HG02588 (cell line): ENCODE measurements around the gene RGL1.

Experiments used
- ATAC-seq: cut with Tn5 transposase; IDR thresholded peaks from one replicate; pipeline ENCODE4 v1.9.1; 2021; ENCODE audit warnings: mild to moderate bottlenecking, moderate library complexity; ENCODE audit not compliant: unreplicated experiment

RGL1 gene

DNA sequence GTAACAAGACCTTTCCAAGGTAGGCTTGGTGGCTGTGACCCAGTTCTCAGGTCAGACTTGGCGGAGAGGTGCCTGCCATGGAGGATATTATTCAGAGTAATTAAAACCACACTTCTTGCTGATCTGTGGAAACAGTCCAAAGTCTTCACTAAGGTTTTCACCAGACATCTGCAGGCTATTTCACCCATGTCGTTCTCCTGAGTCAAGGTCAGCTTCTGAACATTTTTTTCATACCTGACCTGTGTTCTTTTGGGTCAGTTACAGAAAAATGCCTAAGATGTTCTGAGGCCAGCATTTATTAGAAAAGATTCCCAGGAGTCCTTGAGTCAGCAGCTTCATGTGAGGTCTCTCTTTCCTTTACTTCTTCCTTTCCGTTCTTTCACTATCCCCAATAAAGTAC, 54.9 kb downstream of the RGL1 start:
- ATAC-seq, result no peak

DNA sequence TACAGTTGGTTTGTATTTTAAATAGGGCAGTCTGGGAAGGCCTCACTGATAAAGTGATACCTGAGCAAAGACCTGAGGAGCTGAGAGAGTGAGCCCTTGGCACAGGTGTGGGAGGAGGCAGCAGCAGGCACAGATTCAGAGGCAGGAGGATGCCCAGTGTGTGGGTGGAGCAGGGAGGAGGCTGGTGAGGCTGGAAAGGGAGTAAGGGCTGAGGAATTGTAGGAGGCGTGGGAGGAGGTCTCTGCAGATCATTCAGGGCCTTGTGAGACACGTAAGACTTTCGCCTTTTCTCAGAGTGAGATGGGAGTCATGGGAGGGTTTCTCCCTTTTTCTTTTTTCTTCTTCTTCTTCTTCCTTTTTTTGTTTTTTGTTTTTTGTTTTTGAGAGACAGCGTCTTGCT, 58.0 kb downstream of the RGL1 start:
- ATAC-seq, result no peak

DNA sequence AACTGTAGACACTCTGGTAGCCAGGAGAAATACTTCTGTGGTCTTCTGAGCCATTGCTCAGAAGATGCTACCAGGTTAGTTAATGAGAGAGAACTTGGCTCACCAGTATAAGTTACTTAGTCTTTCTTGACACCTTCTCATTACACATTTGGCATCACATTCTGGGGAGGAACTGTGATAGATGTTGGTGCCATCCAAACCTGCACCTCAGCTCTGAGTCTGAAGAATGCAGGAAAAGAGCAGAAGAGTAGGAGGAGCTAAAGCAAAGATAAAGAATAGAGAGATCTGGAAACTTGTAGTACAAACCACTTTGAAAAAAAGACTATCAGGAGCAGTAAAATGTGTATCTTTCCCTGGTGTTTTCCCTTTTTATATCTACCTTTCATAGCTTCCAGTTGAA, 58.9 kb downstream of the RGL1 start:
- no peak for ATAC-seq

DNA sequence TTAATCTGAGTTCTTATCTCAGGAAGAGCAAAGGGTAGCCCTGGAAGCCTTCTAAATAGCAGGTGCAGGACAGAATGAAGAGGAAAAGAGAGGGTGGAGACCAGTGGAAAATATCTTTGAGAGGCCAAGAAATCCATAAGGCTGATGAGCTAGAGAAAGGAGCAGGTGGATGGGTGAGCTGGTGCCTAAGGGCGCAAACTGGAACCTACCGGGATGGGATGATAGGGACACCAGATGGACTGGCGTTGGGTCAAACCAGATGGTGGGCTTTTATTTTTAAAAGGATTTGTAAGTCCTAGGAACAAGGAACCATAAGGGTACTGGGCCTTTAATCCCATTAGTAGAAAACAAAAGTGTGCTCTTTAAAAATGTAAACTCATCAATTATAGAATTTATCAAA, 59.7 kb downstream of the RGL1 start:
- no peak for ATAC-seq

DNA sequence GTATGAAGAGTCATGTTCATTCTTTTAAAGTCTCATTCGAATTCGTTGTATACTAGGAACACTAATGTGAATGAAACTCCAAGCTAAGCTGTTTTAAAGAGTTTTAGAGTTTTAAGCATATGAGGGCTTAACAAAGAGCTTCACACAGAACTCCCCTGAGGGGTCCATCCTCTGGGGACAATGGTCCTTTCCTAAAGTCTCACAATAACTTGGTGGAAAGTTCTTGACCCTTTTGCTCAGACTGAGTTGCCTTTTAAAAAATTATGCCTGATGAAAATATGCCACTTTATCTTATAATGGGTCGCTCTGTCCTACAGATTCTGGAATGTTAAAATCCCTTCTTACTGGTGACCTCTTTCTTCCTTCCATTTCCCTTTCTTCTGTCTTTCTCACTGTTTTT, 64.3 kb downstream of the RGL1 start:
- ATAC-seq, result no peak

DNA sequence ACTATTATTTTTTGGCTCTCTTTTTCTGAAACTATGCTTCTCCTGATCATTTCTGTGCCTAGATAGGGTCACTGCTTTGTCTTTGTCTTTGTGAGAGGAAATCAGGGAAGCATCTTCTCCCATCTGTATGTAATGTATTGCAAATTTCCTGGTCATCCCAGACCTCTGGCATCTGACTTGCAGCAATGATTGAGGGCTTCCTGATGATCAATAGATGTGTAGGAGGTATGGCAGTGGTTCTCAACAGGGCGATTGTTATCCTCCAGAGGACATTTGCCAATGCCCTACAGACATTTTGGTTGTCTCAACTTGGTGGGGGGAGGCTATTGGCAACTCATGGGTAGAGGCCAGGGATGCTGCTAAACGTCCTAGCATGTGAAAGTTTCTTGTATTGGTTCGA, 64.7 kb downstream of the RGL1 start:
- ATAC-seq, result no peak

DNA sequence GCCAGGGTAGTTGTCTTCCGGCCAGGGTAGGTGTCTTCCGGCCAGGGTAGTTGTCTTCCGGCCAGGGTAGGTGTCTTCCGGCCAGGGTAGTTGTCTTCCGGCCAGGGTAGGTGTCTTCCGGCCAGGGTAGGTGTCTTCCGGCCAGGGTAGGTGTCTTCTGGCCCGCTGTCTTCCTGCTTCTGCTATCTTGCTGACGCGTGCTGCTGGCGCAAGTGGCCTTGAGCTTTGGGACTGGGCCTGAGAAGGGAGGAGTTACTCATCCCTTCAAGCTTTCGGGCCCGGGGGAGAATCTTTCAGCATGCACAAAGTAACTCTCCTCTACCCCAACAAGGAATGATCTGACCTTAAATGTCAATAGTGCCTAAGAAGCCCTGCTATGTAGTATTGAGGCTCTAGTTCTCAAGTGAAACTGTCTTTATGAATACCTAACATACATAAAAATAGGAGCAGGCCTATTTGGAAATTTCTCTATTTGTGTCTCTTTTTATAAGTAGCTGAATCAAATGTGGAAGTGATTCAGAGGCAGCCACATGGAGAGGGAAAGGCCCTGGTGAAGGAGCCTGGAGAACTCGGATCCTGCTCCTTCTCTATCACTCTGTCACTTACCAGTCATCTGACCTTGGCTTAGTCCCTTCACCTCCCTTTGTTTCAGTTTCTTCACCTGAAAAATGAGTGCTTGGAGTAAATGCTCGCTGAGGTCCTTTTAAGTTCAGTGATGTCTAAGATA, 65.6 kb downstream of the RGL1 start:
- ATAC-seq, result no peak

DNA sequence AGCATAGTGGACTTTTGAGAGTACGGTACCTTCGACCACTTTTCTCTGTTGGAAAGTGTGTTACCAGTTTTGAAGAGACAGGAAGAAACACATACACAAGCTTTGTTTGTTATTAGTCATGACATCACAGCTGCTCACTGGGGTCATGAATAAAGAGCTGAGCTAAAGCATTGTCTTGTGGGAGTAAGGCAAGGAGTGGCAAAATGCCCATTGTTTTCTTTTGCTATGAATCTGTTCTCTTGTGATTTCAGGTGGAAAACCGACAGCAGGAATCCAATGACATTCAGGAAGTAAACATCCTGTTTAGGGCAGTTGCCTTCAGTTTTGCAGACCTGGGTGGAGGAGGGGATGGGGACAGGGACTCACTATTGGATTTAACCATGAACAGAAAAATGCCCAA, 66.2 kb downstream of the RGL1 start:
- no peak for ATAC-seq

DNA sequence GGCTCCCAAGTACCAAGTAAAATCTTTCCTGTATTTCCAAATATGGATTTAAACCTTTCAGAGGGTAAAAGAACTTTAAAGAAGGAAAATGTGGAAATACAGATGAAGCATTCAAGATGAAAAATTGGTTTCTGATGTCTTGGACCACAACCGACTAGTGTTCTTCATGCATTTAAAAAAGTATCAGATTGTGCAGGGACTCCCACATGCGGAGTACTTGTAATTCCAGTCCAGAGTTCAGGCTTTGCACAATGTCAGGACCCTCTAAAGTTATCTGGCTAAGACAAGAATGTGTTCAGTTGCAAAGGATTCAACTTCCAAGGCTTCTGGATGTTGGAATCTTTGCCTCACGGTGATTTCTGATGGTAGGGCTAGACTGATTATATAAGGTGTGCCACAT, 66.7 kb downstream of the RGL1 start:
- no peak for ATAC-seq

DNA sequence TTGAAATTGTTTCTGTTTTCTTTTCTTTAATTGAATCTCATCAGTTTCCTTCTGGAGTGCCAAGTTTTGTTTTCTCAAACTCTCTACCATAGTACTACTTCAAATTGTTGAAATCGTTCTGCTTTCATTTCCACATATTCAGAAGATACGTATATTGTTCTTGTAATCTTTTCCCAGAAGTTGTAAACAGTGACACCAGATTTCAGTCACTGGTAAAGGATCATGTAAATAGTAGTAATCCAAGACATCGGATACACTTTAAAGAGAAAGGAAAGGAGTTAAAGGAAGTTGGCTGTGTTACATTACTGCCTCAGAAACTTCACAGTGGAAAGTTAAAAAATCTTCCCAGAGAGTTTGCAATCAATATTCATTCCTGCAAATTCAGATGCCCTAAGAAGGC, 67.5 kb downstream of the RGL1 start:
- ATAC-seq, result no peak

DNA sequence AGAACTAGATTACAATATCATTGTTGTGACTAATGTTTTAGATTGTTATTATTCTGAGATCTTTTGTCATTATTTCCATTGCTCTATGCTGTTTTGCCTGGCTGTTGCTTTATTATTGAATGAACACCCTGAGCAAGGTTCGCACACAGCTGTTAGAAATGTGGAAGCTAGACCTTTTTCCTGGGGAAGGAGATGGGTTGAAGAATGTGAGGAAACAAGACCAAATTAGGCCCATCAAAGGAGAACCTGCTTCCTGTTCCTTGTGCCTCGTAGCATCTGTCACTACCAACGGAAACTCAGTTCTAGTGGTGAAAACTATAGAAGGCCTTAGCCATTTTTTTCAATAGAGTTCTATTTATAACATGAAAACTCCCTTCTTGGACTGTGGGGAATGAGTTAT, 68.7 kb downstream of the RGL1 start:
- ATAC-seq, result no peak

DNA sequence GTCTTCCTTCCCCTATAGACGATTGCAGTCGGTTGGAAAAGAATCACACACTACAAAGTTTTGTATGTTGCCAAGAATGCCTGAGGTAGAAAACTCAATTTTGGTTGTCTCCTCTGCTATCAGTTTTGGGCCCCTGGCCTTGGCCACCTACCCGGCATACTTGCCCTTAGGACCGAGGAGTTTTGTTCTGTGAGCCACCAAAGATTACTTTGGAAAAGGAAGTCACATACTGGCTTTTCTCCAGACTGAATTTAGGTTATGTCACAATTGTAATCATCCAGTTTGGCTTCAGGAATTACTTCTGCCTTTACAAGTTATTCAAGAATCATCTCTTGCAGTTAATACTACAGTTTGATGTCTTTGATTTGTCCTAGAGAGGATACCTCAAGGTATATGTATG, 71.4 kb downstream of the RGL1 start:
- ATAC-seq, result no peak

DNA sequence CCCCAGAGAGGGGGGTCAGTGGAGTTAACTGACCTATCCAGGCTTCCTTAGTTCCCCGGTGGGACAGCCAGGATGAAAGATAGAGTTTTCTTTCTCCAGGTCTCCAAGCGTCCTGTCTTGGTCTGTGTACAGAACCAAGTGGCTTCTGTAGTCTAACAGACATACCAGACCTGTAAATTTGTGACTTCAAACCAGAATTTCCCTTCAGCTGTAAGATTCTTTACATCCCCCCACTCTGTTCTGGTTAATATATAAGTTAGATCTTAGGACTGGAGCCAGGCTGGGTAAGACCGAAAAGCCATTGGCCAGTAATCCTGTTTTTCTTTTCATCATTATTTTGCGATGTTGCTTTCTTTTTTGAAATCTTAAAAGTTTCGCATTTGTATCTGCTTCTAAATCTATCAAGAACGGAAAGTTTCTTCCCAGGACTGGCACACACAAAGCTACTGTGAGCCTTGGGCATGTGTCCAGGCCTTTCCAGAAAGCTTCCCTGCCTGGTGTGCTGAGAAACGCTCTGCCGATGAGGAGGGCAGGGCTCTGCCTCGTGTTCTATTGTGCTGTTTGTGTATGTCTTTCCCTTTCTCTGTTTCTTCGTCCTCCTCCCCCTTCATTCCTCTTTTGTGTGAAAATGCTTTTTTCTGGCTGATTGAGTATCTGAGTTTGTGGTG, 72.3 kb downstream of the RGL1 start:
- no peak for ATAC-seq

DNA sequence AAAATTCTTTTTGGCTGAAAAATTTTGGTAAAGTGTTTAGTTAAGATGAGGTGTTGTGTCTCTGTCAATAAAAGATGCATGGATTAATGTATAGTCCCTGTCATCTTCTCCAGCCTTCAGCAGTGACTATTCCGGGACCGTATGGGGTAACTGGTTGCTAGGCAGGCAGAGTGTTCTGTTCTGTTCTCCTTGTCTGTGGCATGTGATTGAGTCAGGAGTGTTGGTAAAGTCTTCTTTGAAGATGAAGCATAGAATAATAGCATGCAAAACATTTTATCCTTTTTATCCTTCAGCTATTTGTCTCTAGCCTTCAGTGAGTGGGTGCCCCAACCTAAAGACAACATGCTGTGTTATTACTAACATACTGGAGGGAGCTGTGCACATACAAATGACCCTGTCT, 74.6 kb downstream of the RGL1 start:
- ATAC-seq, result no peak

DNA sequence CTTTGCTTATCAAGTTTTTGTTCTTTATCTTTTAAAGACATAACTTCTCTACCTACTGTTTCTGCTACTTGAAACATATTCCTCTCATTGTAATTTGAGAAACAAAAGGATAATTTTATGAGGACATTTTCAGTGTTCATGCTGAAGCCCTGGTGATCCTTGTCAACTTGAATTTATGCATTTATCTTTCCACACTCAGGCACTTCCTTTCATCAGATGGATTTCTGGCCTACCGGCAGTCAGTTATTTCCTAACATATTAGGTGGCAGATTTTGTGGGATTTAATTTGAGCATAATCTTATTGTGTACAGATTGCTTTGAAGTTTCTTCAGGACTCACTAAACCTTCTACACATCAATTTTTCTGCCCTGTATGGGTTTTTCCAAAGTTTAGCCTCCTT, 75.0 kb downstream of the RGL1 start:
- ATAC-seq, result no peak

DNA sequence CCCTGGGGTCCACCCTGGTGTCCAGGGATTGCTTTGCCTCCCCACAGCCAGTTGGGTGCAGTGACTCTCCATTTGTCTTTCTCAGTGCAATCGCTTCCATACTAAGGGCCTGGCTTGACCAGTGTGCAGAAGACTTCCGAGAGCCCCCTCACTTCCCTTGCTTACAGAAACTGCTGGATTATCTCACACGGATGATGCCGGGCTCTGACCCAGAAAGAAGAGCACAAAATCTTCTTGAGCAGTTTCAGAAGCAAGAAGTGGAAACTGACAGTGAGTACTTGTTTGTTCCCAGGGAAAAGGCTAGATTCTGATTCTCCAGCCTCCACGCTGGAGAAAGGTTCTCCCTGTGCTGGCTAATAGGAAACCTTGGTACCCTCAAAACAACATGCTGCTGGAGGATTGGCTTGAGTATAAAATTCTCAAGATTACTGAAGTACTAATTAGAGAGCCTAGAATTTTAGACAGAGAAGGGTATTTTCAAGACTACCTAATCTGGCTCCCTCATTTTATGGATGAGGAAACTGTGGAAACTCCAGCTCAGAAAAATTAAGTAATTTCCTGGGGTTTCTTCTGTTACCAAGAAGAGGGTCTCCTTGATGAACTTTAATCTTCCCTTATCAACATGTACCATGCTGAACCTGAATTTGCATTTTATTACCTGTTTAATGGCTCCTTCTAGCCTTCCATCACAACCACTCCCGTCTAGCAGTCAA, 75.8 kb downstream of the RGL1 start:
- no peak for ATAC-seq

DNA sequence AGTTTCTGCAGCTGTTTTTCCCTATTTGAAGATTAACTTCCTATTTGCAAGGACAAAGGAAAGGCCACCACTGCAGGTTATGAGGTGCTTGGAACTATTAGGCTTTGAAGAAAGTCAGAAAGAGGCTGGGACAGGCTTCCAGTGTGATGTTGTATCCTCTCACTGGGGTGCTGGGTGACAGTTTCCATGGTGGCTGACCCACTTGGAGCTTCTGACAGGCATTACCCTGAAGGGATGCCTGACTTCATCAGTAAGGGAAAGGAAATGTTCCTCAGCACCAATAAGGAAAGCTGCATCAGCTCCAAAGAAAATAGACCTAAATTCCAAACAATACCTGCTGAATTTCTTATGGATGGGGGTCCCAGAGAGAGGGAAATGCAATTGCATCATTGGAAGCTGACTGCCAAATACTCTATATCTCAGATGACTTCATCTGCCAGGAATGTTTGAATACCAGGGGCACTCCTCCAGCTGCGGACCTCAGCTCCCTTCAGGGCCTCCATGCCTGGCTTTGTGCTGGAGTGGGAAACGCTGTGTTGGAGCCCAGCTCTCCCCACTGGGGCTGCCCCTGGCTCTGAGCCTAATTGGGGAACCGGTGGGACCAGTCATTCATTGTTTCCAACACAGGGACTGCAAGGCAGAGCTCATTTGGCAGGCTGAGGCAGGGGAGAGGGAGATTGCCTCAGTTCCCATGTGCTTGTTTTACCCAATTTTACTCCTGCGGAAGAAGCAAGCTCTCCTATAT, 76.6 kb downstream of the RGL1 start:
- no peak for ATAC-seq

DNA sequence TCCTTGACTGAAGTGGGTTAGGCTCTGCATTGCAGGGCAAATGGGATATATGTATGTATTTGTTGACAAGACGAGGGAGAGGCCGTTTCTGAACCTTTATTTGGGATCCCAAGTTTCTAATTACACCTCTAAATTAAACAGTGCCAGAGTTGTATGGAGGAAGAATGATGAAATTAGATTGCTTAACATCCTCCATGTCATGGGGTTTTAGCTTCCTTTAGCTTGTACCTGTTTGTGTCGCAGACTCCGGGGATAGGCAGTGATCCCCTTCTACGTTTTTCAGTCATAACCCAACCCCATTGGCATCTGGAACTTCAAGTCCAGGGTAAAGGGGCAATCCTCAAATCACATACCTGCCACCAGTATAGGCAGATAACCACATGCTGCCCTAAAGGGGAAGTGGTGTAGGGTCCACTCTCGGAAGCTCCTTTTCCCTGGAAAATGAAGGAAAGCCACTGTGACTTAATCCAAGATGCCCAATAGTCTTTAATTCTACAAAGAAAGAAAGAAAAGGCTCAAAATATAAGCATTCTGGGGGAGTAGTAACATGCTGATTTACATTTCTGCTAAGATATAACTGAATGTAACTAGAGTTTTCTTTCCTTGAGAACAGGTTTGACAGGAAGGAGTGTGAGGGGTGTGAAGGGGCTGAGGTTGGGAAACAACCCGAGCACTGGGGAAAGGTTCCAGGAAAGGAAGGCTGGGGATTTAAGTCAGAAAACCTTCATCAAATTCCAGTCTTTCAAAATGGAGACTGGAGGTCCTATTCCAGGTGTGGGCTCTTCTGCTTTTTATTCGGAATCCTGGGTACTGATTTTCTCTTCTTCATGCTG, 77.6 kb downstream of the RGL1 start:
- no peak for ATAC-seq

DNA sequence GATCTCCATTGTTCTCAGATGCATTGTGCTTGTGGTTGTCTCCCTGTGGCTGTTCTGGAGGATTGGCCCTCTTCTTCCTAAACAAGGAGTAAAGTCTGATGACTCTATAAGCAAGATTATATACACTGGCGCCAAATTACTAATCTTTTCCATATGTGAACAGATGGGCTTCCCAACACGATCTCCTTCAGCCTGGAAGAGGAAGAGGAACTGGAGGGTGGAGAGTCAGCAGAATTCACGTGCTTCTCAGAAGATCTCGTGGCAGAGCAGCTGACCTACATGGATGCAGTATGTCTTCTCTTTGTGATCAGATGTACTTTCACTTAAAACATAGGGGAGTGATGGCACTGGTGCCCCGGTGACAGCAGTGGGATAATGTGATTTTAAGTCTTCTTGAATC, 78.7 kb downstream of the RGL1 start:
- ATAC-seq, result no peak

DNA sequence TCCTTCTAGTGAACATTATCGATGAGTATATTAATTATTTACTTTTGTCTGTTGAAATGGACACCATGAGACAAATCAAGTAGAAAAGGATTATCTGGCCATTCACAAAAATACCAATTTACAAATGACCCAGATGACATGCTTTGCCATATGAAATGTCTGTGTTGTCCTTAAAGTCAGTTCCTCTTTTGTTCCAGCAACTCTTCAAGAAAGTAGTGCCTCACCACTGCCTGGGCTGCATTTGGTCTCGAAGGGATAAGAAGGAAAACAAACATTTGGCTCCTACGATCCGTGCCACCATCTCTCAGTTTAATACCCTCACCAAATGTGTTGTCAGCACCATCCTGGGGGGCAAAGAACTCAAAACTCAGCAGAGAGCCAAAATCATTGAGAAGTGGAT, 79.6 kb downstream of the RGL1 start:
- ATAC-seq, result no peak
